KMS-11 (cell line): Measurements from ENCODE around the gene IFT74.

Experiments used
- H2AFZ ChIP-seq: fragments of 200-600 bp; sonication (generic); 2 replicates; pipeline ENCODE4 v1.6.1; 2016; ENCODE audit warnings: antibody characterized with exemption, mixed run types, low read depth
- H3K27ac ChIP-seq: fragments of 200-600 bp; sonication (generic); 2 replicates; pipeline ENCODE4 v1.6.1; 2016; ENCODE audit warnings: mild to moderate bottlenecking, mixed run types
- H3K27me3 ChIP-seq: fragments of 200-600 bp; sonication (generic); 2 replicates; pipeline ENCODE4 v1.6.1; 2017; ENCODE audit warnings: mild to moderate bottlenecking, low read depth, mixed run types, moderate library complexity; ENCODE audit not compliant: insufficient read depth
- H3K36me3 ChIP-seq: fragments of 200-600 bp; sonication (generic); 2 replicates; pipeline ENCODE4 v1.6.1; 2017; ENCODE audit warnings: mild to moderate bottlenecking, mixed run types; ENCODE audit not compliant: insufficient read depth
- H3K4me1 ChIP-seq: fragments of 200-600 bp; sonication (generic); 2 replicates; pipeline ENCODE4 v1.6.1; 2016; ENCODE audit warnings: mild to moderate bottlenecking, low read depth, mixed run types; ENCODE audit not compliant: poor library complexity, severe bottlenecking
- H3K4me2 ChIP-seq: fragments of 200-600 bp; sonication (generic); 2 replicates; pipeline ENCODE4 v1.7.0; 2016; ENCODE audit warnings: mild to moderate bottlenecking, mixed run types
- H3K4me3 ChIP-seq: fragments of 200-600 bp; sonication (generic); IDR thresholded peaks from 2 replicates; pipeline ENCODE4 v1.6.1; 2017; ENCODE audit warnings: low read depth, low read length, mixed read lengths; ENCODE audit not compliant: insufficient read depth
- H3K79me2 ChIP-seq: fragments of 200-600 bp; sonication (generic); 2 replicates; pipeline ENCODE4 v1.6.1; 2016; ENCODE audit warnings: low read depth, mixed run types; ENCODE audit not compliant: insufficient read depth
- H3K9ac ChIP-seq: fragments of 200-600 bp; sonication (generic); 2 replicates; pipeline ENCODE4 v1.6.1; 2016; ENCODE audit warnings: mild to moderate bottlenecking, mixed run types
- H4K20me1 ChIP-seq: fragments of 200-600 bp; sonication (generic); 2 replicates; pipeline ENCODE4 v1.6.1; 2016; ENCODE audit warnings: mild to moderate bottlenecking, mixed run types; ENCODE audit not compliant: insufficient read depth
- CTCF ChIP-seq: fragments of 200-600 bp; sonication (generic); conservative IDR thresholded peaks from 2 replicates; pipeline ENCODE4 v1.6.1; 2017; ENCODE audit warnings: low read depth, mild to moderate bottlenecking, antibody characterized with exemption, low read length, moderate library complexity, mixed read lengths

IFT74 gene

GRCh38 chr9:27029186-27029585, 73.0 kb downstream of the IFT74 start:
- Histone ChIP-seq H3K4me1 (no peaks in the 10 kb centered on the region), H3K36me3 (no peaks in the 10 kb centered on the region), H3K27me3 (no peaks in the 10 kb centered on the region), H3K4me3 (no peak overlapping the region), H3K4me2 (no peak overlapping the region), H2AFZ (no peak overlapping the region), H4K20me1 (no peaks in the 10 kb centered on the region), H3K27ac (no peak overlapping the region), H3K79me2 (no peaks in the 10 kb centered on the region), H3K9ac (no peak overlapping the region)
- no peak for TF ChIP-seq CTCF

GRCh38 chr9:27033815-27034403, 77.7 kb downstream of the IFT74 start:
- no peak overlapping the region for H2AFZ ChIP-seq
- peak; percentile 78 for TF ChIP-seq CTCF
- no peaks in the 10 kb centered on the region for H3K79me2 ChIP-seq
- H3K4me1 ChIP-seq = no peaks in the 10 kb centered on the region
- H3K9ac ChIP-seq = no peak overlapping the region
- H3K27me3 ChIP-seq = no peaks in the 10 kb centered on the region
- H3K4me3 ChIP-seq = no peak overlapping the region
- no peak overlapping the region for H3K27ac ChIP-seq
- no peaks in the 10 kb centered on the region for H4K20me1 ChIP-seq
- H3K4me2 ChIP-seq = no peak overlapping the region
- no peaks in the 10 kb centered on the region for H3K36me3 ChIP-seq

- H2AFZ ChIP-seq = no peak overlapping the region
- H3K27ac ChIP-seq = no peak overlapping the region
- H3K4me2 ChIP-seq = no peak overlapping the region
- no peaks in the 10 kb centered on the region for H3K27me3 ChIP-seq
- no peak overlapping the region for H3K4me3 ChIP-seq
- H3K9ac ChIP-seq = no peak overlapping the region
- no peak for TF ChIP-seq CTCF
- H3K36me3 ChIP-seq = no peaks in the 10 kb centered on the region
- no peaks in the 10 kb centered on the region for H3K4me1 ChIP-seq
- H3K79me2 ChIP-seq = no peaks in the 10 kb centered on the region
- H4K20me1 ChIP-seq = no peaks in the 10 kb centered on the region
These were observed 81.3 kb downstream of the IFT74 start for GRCh38 chr9:27037499-27037898.

GRCh38 chr9:27041746-27042145, 85.5 kb downstream of the IFT74 start:
- no peak overlapping the region for H3K4me2 ChIP-seq
- H3K4me3 ChIP-seq = no peak overlapping the region
- no peak overlapping the region for H3K27ac ChIP-seq
- H4K20me1 ChIP-seq = no peaks in the 10 kb centered on the region
- H3K9ac ChIP-seq = no peak overlapping the region
- H3K4me1 ChIP-seq = no peaks in the 10 kb centered on the region
- H3K27me3 ChIP-seq = no peaks in the 10 kb centered on the region
- no peak for TF ChIP-seq CTCF
- no peaks in the 10 kb centered on the region for H3K79me2 ChIP-seq
- no peak overlapping the region for H2AFZ ChIP-seq
- no peaks in the 10 kb centered on the region for H3K36me3 ChIP-seq
